GM21381 (cell line): ENCODE data around the gene LEFTY1.
"Not testable (repeated sequence)": the region's sequence is repeated elsewhere in the genome, so short reads cannot be mapped to it uniquely, and the experiment has no call there.

Experiments
- ATAC-seq: cut with Tn5 transposase; IDR thresholded peaks from one replicate; pipeline ENCODE4 v1.9.1; 2021; ENCODE audit warnings: mild to moderate bottlenecking, moderate library complexity; ENCODE audit not compliant: unreplicated experiment

LEFTY1 gene

DNA sequence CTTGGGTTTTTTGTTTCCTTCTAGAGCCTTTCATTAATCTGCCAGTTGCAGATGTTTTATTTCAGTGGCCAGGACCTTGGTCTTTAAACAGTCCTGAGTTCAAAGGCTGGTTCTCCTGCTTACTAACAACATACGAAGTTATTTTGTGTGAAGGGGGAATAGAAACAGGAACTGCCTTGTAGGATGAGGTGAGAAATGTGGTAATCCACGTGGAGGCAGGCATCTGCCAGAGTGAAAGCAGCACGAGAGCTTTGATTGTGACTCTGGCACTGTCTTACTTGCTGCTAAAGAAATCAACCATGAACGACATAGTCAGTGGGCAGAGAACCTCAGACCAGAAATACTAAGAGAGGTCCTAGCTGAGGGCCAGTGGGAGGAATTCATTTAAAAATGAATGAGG, 37.1 kb downstream of the LEFTY1 start:
- peak; percentile 51 for ATAC-seq

DNA sequence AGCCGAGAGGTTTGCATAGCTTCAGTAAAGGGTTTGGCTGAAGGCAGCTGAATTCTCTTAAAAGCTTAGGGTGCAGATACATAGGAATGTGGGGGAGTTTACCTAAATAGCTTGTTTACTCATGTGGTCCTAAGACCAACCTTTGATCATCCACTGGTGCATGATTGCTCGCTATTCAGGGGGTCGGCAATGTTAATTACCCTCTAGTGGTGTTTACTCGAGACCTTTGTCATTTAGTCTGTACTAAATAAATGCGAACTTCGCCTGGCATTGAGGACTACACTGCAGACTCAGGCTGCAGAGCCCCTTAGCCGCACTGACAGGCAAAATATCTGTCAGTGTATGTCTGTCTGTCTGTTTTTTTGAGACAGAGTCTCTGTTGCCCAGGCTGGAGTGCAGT, 38.6 kb downstream of the LEFTY1 start:
- no peak for ATAC-seq

DNA sequence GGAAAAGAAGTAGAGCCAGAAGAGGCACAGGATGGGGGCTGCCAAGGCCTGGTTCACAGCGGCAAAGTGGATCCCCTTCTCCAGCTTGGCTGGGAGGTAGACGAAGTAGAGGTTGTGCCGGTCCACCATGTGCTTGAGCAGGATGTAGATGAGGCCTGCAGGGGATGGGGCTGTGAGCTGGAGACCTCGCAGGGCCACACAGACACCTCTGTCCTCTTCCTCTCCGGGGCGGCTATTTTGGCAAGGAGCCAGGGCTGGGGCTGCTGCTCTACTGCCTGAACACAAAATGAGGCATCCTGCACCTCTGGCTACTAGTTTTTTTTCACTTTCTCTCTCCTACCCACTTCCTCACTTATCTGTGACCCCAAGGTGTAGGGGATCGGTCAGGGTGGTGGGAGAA, 39.0 kb downstream of the LEFTY1 start:
- ATAC-seq, result no peak

DNA sequence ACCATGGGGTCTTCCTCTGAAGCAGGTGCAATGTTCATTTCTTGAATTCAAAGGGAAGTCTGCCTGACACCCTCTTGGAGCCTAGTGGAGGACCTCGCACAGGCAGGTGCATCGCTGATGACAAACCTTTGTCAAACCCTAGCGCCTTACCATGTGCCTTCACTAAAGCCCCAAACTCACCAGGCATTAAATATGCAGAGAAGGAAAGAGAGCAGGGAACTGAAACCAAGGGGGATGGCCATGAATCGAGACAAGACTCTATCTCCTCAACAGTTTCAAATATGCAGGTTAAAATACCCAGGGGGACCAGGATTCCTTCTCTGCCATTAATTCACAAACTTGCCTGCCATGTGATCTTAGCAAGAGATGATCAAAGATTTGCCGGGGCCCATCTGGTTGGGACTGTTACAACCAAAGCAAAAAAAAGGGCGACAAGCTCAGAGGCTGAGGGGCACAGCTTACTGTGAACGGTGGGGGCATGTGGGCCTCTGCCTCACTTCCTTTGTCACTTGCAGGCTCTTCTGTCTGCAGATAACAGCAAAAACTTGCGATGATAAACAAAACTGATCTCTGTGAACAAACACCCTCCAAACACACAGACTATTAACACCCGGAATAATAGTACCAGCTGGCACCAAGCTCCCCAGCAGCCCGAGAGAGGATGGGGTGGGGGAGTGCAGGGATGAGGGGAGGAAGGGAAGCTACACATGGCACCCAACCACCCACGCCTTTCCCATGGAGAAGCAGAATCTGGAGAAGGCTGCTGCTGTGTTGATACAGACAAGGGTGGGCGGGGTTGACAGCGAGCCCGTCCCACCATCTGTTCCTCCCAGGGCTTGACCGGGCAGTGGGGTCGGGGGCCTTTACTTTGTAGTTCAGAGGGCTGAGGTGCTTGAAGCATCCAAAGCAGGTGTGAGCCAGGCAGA, 40.7 kb downstream of the LEFTY1 start:
- ATAC-seq, result peak; percentile 64

DNA sequence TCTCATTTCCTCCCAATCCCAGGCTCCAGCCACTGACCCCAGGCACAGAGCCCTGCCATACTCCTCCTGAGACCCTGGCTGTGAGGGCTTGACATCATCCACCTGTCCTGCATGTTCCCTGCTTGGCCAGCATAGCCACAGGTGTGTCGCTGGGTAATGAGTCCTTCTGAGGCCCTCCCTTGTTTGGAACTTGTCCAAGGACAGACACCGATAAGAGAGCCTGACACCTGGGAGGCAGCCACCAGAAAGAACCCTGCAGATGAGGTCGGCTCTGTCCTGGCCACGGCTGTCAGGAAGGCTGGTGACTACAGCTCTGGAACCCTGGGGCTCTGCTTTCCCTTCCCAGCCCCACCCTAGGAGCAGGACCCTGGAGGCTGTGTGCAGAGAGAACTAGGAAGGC, 41.3 kb downstream of the LEFTY1 start:
- ATAC-seq, result peak; percentile 1

DNA sequence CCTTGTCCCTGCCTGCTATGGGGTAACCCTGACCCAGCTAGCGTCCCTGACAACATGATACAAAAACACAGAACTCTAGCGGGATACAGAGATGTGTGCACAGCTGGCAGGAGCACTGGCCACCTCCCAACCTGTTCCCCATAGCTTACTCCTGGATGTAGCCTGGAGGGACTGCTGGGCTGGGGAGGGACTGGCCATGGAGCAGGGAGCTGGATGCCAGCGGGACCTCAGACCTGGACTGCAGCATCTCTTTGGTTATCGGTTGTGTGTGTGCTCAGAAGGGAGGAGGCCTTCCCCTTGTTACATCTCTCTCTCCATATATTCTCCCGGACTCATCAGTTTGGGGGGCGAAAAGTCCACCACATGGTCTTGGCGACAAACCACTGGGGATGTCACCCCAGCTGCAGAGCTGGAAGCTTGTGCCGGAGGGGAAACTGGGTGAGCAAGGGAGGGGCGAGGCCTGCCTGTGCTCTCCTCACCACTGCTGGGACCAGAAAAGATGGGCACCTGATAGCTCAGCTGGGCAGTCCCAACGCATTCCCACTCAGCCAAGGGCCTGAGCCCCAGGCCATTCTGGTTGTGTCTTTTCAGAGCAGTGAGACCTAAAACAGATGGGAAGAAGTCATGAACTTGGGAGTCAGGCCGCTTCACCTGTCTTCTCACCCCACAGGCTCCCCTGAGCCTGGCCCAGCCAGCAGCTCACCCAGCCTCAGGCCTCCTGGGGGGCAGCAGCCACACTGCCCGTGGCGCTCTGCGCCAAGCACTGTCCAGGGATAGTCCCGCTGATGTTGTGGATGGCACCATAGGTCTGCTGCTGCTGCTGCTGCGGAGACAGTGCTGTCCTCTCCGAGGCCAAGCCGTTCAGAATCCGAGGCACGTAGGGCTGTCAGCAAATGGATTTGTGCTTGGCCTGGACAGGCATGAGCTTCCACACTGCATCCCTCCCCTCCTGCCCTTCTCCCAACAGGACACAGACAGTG, 42.3 kb downstream of the LEFTY1 start:
- ATAC-seq, result no peak

DNA sequence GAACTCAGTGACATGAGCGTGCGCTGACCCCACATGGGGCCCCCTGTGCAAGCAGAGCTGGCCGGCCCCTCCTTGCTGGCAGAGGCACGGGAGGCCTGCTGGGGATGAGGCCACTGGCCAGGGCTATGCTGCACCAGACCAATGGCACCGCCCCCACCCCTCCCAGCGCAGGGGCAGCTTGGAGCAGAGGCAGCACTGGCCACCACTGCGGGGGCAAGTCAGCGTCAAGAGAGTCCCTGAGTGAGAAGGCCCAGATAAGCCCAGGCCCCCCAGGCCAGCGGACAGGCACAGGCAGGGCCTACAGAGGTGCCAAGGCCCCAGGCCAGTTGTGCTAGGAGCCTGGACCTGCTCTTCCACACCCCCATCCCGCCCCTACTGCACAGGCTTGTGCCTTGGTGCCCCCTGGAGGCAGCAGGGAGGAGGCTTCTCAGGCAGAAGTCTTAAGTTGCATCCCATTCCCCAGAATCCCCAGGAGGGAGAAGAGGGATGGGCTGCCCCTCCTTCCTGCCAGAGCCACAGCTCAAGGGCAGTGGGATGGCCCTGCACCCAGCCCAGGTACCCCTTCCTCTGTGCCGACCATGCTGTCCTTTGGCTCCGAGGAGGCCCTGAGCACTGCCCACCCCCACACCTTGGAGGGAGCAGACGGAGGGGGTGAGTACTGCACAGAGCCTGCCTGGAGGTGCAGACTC, 43.2 kb downstream of the LEFTY1 start:
- ATAC-seq, result no peak

DNA sequence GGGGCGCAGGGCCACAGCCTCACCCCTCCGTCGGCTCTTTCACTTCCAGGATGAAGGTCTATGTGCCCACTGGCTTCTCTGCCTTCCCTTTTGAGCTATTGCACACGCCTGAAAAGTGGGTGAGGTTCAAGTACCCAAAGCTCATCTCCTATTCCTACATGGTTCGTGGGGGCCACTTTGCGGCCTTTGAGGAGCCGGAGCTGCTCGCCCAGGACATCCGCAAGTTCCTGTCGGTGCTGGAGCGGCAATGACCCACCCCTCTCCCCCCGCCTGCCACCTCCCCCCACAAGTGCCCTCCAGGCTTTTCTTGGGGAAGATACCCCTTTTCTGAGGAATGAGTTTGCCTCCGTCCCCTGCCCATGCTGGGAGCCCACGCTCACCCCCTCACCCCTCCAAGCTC, 43.8 kb downstream of the LEFTY1 start:
- no peak for ATAC-seq

DNA sequence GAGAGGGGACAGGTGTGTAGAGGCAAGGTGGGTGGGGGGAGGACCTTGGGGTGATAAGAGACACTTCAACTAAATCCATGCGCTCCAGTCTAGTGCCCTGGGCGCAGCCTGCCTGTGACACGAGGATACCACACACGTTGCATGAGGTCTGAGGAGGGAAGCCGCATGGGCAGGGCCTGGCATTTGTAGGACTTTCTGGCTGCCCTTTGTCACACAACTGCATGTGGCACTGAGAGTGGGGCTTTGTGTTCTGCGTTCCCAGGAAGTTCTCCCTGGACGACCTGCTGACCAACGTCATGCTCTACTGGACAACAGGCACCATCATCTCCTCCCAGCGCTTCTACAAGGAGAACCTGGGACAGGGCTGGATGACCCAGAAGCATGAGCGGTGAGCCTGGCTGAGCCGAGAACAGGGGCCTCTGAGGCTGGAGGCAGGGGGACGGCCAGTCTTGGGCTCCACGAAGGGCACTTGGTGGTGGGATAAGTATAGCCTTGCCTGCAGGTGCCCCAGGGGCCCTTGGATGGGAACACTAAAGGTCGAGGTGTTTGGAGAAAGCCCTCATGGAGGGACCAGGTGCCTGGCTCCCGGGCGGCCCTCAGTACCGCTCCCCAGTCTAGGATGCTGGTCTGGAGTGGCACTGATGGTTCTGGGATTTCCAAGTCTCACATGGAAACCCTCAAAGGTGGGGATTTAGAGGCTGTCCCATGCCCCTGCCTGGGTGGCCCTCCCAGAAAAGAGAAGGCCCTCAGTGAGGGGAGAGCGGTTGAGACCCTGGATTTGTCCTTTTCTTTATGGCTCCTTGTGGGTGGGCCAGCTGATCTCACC, 44.5 kb downstream of the LEFTY1 start:
- ATAC-seq, result no peak

DNA sequence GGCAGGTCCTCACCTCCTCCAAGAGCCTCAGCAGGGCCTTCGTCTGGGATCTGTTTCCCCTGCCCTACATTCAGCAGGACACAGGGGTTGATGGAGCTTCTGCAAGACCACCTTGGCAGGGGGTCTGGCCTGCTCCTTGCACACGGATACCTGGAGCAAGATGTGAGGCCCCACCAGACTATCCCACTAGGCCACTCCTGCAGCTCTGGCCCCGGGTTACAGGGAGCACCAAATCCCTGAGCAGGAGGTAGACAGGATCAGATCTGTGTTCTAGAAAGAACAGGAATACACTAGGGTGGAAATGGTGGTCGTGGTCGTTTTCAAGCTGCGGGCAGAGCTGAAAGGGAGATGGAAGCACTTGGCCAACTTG, 45.5 kb downstream of the LEFTY1 start:
- no peak for ATAC-seq

DNA sequence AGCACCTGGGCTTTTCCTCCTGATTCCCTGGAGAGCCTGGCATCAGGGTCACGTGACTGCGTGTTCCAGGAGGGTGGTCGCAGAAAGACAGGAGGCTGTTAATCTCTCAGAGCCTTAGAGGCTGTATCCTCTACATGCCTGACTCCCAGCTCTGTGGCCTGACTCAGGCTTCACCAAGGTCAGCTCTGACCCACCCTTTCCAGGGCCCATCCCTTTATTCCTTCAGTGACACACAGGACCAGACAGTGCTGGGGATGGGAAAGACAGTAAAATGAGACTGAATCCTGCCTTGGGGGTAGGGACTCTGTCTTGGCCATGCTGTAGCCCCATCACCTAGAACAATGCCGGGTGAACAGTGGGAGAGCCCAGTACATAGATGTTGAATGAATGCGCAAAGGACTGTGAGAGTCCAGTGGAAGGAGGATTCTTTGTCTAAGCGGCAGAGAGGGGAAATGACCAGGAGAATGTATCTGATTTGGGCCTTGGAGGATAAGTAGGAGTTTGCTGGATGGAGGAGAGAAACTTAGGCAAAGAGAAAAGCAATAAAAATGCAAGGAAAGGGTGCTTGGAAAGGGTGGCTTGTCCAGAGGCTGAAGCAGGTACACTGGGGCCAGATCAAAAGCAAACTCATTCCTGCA, 46.0 kb downstream of the LEFTY1 start:
- no peak for ATAC-seq

DNA sequence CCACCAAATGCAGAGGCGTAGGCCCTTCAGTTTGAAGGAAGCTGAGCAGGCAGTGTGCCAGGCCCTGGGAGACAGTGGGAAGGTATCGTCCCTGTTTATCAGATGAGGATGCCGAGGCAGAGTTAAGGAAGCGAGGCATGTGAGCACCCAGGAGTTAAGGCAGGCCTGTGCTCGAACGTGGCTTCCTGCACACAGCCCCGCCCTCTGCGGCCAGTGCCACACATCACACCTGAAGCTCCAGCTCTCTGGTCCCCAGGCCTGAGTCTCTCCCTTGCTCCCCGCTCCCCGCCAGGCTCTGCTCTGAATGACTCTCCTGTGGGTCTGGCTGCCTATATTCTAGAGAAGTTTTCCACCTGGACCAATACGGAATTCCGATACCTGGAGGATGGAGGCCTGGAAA, 46.9 kb downstream of the LEFTY1 start:
- no peak for ATAC-seq

DNA sequence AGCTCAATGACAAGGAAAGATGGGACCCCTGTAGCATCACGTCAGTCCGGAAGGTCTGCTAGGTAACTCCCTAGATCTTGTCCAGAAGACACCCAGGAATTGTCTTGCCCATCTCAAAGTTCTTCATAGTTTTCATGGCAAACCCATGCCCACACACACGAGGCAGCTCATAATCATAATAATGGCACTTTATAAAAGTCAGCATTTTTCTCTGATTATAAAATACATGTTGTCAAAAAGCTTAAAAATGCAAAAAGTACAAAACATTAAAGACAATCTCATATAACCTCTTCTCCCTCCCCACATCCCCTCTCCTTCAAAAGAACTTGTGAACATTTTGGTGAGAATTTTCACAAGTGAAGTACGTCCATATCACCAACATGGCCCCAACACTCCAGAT, 48.2 kb downstream of the LEFTY1 start:
- ATAC-seq, result no peak

DNA sequence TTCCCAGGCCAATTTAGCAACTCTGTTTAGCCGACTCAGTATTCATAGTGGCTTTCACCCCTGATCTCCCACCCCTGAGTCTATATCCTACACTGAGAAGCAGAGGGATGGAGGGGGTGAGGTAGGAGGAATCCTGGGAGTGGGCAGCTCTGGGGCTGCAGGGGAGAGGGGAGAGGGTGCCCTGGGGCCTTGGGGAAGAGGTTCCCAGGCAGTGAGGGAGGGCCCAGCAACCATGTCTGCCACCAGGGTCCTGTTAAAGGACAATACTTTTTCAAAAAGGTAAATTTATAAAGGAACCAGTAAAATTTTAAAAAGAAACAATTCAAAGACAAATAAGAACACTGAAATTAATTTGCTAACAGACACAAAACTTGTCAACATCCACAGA, 48.7 kb downstream of the LEFTY1 start:
- ATAC-seq, result no peak

DNA sequence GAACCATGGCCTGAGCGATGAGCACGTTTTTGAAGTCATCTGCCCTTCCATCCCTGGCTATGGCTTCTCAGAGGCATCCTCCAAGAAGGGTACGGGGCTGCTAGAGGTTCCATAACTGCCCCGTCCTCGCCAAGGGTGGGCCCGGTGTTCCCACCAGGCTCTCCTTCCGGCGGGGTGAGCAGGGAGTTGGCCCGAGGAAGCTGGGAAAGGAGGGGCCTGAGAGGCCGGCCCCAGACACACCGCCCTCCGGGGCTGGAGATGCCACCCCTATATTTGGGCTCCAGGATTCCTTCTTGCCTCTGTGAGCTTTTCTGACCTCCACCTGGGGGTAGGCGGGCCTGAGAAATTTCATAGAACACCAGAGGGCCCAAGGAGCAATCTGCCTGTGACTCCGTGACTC, 50.2 kb downstream of the LEFTY1 start:
- ATAC-seq, result no peak

DNA sequence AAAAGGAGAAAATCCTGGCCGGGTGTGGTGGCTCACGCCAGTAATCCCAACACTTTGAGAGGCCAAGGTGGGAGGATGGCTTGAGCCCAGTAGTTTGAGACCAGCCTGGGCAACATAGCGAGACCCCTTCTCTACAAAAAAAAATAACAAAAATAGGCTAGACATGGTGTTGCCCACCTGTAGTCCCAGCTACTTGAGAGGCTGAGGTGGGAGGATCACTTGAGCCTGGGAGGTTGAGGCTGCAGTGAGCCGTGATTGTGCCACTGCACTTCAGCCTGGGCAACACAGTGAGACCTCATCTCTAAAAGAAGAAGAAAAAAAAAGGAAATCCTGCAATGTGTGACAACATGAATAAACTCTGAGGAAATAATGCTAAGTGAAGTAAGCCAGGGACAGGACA, 52.6 kb downstream of the LEFTY1 start:
- not testable (repeated sequence) for ATAC-seq
